Measurements from ENCODE around the gene IFI30.
A peak's percentile ranks its signal among the peaks of the same experiment; 100 is the strongest.
"Not testable (repeated sequence)": the region's sequence is repeated elsewhere in the genome, so short reads cannot be mapped to it uniquely, and the experiment has no call there.

IFI30 gene

DNA sequence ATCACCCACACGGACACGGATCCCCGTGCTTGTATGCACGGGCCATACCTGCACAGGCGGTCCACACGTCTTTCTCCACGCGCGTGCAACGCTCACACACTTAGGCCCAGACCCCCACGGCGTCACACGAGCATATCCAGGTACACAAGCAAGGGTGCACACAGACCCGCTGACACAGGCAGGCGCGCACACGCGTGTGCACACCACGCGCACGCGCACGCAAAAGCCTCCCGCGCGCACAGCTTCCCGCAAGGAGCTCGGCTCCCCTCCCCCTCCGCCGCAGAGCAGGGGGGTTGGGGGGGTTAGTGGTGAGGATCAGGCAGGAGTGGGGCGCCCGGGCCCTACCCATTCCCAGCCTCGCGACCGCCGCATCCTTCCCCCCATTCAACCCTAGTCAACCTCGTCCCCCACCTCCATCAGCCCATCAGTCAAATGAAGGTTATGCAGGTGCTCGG is 29.8 kb downstream of the IFI30 start:
- no peak for DNase-seq (ENCODE audit: low read depth in 2 of 2)

DNA sequence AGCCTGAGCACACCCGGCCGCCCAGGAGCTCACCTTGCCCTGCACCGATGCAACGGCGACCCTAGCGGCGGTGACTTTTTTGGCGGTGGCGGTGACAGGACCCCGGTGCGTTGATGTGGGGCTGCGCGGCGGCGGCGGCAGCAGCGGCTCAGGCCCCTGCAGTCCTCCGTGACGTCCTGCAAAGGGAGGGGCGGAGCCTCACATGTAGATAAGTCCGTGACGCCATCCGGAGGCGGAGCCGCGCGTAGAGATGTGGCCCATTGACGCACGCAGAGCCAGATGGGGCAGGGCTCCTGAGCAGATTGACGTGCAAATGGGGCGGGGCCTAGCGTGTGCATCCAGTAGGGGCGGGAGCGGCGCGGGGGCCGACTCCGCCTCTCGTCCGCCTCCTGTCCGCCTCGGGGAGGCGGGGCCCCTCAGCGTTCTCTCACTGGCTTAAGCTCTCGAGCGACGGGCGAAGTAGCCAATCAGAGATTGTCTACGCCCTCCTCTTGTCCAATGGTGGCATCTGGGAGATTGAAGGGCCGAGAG is 30.3 kb downstream of the IFI30 start, which contains the start of gene RAB3A:
TSS of gene RAB3A (minus strand) at position 180 of the 531 bp plus-strand sequence. CDS start 1,302 bp downstream, outside the sequence.
- peak; percentile 99 to 100 for DNase-seq (ENCODE audit: low read depth in 2 of 2)

DNA sequence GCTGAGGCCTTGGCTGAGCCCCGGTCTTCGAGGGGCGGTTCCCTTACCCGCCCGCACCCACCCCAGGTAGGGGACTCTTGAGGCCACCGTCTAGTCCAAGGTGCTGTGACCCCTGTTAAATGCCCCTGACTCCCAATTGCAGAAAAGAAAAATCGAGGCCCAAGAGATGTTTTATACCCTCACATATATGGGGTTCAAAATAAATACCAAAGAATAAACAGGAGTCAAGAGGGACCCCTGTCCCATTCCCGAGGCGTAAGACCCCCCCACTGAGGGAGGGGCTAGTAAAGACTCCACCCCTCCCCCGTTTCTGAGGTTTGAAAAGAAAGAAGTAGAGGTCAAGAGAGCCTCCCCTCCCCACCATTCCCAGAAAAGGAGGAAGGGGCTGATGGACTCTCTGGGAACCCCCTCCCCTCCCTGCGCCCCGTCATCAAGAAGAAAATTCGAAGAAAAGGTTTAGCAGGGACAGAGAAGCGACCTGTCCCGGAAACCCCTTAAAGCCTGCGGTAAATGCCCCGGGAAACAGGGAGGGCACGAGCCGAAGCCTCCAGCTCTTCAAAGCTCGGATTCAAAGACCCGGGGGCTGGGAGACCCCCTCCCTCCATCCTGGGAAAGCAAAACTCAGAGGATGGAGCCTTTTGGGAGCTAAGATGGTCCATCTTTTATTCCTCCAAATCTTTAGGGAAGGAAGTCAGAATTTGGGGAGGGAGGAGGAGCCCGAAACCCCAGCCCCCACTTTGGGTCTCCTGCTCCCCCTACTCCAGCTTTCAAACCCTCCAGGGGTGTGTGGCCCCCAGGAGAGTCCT is 31.0 kb downstream of the IFI30 start:
- DNase-seq (ENCODE audit: low read depth in 2 of 2): no peak

DNA sequence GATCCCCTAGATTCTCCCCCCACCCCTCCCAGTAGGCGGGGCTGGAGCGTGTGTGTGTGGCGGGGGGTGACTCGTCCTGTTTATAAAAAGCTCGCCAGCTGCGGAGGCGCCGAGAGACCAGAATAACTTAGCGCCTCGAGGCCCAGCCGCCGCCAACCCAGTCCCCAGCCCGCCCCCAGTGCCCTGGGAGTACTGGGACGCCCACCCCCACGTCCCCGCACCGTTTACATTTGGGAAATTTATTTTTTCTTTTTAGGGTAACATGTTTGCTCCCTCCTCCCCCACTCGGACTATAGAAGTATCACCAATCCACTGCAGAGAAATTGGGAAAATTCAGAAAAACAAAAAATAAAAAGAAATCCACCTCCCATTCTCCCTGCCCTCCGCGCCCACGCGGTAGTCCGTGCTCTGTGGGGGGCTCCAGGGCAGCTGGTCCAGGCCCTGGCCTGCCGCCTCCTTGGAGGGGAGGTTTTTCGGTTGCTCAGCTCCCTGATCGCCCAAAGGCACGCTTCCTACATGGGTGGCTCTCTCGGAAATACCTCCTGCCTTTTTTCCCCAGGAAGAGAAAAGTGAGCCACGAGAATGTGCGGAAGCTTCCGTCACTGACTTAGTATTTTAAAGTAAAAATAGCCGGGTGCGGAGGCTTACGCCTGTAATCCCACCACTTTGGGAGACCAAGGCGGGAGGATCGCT is 31.7 kb downstream of the IFI30 start:
- DNase-seq (ENCODE audit: low read depth in 2 of 2): no peak

DNA sequence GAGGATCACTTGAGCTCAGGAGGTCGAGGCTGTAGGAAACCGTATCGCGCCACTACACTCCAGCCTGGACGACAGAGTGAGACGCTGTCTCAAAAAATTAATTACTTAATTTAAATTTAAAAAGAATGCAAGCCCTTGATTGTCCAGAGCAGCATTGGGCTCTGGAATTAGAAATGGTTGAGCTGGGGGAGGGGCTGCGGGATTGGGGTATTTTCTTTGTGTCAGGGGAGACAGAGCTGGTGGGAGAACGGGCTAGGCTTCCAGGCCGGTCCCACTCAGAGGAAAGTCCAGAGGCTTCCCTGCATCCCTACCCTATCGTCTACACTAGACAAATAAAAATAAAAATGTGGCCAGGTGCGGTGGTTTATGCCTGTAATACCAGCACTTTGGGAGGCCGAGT is 32.4 kb downstream of the IFI30 start:
- no peak for DNase-seq (ENCODE audit: low read depth in 2 of 2)

DNA sequence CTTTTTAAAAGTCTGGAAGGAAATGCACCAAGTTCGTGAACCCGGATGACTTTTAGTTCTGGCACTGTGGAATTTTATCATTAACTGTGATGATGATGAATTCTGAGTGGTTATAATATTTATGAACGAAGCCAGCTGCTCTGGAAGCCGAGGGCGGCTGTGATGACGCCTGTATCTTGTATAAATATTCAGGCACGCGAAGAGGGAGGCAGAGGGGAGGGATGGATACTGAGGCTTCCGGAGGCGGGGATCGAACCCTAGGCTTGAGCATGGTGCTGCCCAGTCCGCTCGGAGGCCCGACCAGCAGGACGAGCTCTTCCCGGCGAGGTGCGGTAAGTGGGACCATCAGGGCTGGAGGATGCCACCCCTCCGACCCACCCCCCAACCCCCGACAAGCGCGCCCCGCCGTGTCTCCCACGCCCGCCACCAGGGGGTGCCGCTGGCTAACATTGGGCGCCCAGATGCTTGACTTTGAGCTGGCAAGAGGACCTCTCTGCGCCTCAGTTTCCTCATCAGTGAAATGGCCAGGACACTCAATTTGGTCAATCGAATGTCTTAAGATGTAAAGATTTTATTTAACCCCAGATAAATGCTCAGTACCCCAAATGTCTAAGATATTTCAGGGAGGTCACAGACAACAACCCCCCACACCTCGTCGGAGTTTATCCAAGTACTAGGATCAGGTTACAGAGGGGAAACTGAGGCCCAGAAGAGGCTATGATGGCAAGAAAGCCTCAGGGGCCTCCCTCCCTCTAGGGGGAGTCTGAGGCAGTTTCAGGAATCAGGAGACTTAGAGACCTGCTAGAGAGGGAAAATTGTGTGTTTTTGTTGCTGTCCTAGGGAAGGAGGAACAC is 34.7 kb downstream of the IFI30 start:
- DNase-seq (ENCODE audit: low read depth in 2 of 2): no peak

DNA sequence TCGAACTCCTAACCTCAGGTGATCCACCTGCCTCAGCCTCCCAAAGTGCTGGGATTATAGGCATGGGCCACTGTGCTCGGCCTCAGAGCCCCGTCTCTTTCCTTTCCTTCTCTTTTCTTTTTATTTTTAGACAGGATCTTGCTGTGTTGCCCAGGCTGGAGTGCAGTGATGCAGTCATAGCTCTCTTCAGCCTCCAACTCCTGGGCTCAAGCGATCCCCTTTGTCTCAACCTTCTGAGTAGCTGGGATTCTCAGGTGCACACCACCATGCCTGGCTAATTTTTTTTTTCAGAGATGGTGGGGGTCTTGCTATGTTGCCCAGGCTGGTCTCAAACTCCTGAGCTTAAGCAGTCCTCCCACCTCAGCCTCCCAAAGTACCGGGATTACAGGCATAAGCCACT is 36.3 kb downstream of the IFI30 start:
- DNase-seq (ENCODE audit: low read depth in 2 of 2): not testable (repeated sequence)

DNA sequence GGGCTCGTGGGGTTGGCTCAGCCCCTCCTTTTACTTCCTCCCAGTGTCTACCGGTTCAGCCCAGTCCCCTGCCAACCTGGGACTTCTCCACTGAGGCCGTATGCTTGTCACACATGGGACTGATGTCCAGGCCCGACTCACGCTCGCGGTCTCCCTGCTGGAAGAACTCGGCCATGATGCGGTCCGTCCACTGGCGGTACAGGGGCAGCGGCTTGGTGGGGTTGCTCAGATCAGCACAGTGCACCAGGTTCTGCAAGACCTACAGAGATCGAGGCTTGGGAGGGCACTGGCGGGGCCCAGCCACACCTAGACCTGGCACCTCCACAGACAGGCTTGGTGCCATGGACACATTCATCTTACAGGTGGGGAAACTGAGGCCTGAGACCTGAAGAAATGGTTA is 38.1 kb downstream of the IFI30 start:
- DNase-seq (ENCODE audit: low read depth in 2 of 2): no peak

DNA sequence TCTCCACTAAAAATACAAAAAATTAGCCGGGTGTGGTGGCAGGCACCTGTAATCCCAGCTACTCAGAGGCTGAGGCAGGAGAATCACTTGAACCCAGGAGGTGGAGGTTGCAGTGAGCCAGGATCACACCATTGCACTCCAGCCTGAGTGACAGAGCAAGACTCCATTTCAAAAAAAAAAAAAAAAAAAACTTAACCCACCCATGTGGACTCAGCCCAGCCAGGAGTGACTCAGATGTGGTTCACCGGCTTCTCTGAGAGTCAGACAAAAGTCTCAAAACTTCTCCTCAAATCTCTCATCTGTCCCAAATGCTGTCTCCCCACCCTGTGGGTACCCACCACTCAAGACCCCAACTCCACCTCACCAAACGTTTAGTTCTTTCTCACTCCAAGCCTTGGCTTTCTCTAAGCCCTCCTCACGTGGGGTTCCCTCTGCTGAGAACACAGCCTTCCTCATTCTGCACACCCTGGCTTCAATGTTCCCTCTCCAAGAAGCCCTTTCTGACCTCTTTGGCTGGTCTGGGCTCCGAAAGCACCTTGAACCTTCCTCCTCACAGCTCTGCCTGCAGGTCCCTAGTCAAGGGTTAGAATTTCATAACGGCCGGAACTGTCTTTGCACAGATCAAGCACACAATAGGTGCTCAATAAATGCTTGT is 41.3 kb downstream of the IFI30 start:
- DNase-seq (ENCODE audit: low read depth in 2 of 2): no peak

DNA sequence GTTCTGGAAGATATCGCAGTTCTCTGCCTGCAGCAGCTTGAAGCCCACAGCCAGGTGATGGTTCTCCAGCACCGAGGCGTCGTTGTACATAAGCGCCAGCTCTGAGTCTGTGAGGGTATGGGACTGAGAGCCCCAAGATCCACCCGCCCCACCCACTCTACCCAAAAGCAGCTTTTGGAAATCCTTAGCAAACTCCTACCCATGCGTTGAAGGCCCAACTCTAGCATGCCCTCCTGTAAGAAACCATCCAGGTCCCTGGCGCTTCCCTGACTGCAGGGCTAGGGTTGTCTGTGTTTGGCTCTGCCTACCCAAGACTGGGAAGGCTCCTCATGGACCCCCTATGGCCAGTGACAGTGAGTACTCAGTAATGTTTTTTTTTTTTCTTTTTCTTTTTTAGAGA is 43.2 kb downstream of the IFI30 start:
- DNase-seq (ENCODE audit: low read depth in 2 of 2): no peak

DNA sequence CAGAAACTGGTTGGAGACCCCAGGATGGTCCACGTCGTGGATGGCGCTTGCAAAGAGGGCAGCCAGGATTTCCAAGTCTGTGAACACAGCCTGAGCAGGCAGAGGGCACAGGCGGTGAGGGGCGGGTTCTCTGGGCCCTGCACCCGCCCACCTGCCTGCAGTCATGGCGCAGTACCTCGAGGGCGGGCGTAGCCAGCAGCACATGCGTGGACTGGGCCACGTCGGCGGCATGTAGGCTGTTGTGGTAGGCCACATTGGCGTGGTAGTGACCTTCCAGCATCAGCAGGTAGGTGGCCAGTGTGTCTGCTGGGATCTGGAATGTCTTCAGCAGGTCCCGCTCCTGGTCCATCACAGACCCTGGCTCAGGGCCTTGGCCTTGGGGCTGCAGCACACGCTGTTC is 44.5 kb downstream of the IFI30 start:
- no peak for DNase-seq (ENCODE audit: low read depth in 2 of 2)

DNA sequence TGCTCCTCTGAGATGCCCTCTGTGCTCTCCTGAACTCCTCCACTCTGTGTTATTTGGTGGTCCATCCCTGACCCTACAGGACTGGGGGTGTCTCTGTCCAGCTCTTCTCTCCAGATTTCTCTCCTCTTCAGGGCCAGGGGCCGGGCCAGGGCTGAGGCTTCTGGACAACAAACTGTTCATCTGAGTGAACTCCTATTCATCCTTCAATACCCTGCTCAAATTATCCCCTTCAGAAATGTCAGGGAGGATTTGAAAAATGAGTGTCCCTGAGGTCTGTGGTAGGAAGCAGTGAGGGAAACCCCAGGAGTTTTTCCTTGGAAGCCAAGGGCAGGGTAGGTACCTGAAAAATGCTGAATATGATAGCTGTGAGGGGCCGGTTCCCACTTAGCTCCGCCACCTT is 45.0 kb downstream of the IFI30 start:
- no peak for DNase-seq (ENCODE audit: low read depth in 2 of 2)

DNA sequence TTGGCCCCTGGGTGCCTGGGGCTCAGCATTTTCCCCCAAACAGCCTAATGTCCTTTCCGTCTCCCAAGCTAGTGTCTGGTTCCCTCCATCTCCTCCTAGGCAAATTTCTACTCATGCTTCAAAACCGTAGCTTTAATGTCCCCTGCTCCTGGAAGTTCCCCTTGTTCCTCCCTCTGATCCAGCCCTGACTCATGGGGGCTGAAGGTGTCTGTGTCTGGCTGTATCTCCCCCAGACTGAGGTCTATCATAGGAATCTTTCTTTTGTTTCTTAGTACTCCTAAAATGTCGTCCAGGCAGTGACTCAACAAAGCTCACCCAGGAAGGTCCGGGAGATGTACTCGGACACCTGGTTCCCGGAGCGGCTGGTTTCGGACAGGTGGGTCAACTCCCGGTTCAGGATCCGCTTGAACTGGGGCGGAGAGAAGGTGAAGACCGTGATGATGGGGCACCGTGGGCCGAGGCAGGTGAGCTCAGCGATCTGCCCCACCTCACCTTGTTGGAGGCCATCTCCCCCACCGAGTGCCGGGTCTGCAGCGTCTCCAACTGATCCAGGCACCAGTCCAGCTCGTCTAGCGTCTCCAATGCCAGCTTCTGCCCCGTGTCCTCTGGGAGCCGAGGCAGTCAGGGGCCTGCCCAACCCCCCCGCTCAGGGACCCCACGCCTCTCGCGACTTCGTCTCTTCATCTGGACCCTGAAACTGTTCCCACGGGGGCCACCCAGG is 46.5 kb downstream of the IFI30 start:
- DNase-seq (ENCODE audit: low read depth in 2 of 2): no peak

DNA sequence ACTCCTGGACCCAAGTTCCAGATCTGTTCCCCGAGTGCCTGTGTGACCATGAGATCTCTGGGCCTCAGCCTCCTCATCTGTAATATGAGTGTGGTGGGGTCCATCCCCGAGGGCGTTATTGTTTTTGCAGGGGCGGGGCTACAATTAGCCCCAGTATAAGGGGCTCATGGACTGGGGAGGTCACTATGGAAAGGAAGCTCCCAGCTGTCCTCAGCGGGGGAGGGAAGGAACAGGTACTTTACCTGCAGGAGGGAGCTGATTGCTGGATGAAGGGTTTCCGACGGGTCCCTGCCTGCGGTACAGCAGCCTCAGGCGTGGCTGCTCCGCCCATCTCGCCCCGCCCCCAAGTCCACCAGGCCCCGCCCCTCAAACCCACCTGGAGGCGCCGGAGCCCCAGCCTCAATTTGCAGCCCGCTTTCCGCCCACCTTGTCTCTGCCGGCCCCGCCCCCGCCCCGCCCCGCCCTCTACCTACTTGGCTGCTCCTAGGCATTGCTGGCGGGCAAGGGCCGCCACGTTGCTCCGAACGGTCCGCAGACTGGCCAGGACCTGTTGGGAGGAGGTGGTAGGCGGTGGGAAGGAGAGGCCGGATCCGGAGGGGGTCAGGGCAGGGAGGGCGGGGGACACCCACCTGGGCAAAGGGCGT is 47.1 kb downstream of the IFI30 start:
- no peak for DNase-seq (ENCODE audit: low read depth in 2 of 2)

DNA sequence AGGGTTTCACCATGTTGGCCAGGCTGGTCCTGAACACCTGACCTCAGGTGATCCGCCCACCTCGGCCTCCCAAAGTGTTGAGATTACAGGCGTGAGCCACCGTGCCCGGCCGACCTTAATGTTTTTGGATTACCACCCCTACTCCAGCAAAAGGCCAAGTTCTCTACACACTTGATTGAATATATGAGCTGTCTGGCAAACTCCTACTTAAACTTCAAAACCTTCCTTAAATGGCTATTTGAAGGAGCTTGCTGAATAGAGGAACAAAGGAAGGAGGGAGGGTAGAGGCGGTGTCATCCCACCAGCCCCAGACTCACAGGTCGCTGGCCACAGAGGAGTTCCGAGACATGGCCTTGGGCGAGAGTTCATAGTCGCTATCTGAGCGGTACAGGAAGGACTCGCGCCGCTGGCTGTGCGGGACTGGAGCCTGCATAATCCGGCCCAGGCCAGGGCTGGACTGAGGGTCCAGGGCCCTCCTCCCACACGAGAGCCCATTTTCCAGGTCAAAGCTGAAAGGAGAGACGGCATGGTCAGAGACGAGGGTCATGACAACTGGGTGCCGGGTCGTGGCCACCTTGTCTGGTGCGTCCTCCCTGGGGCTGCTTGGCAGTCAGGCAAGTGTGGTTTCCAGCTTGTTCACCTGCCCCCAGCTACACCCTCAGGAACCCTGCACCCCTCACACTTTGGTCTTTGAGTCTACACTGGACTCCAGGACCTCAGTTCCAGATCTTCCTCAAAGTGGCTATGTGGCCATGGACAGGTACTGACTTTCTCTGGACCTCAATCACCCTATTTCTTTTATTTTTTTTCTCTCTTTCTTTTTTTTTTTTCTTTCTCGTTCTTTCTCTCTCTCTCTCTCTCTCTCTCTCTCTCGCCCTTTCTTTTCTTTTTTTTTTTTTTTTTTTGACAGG is 48.5 kb downstream of the IFI30 start:
- DNase-seq (ENCODE audit: low read depth in 2 of 2): no peak

DNA sequence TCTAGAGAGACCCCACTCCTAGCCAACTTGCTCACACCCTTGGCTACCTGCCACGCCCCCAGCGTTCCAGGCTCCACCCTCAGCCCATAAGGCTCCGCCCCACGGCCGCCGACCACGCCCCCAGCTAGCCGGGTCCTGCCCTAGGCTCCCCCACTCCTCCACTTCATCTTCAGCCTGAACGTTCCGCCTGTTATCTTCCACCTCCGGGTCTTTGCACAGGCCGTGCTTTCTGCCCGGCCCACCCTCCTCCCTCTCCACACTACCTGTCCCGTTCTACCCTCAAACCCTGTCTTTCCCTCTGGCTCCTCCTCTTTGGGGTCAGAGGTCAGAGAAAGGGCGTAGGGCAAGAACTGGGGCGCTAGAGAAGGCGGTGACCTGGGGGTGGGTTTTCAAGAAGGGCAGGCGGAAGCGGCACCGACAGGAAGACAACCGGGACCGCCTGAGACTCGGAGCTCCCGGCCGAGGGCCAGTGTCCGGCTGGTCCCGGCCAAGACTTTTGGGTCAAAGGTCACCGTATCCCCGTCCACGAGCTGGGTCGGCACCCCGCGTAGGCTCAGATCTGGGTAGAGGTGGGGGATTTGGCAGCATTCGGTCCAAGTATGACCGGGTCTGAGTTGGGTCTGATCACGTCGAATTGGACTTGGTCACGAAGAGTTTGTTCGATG is 50.4 kb downstream of the IFI30 start:
- DNase-seq (ENCODE audit: low read depth in 2 of 2): no peak

DNA sequence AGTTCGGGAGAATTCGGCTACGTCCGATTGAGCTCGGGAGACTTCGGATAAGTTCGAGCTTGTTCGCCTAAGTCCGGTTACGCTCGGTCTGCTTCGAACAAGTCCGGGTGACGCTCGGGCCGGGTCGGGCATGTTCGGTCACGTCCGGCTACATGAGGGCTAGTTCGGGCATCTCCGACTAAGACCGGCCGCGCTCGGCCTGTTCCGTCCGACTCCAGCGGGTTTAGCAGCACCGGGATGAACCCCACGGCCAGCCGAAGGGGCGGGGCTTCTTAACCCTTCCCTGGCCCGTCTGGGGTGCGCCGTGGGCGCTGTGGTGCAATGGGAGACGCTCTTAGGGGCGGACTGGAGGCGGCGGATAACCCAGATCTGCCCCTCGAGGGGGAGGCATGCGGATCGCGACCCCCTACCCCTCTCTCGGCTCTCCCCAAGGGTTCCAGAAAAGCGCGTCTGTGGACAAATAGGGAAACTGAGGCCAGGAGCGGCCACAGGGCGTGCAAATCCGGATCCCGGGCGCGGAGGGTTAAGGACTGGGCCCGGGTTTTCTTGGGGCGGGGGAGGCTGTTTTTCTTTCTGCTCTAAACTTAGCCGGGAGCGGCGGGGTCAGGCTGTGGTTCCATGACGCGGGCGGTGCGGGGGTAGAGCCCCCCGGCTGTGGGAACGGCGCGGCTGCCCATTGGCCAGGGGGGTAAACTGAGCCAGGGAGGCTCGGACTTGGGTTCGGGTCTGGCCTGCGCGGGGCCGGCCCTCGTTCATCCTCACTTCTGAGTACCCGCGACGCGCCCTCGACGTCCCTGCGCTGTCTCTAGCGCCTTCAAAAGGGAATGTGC is 51.1 kb downstream of the IFI30 start:
- DNase-seq (ENCODE audit: low read depth in 2 of 2): peak; percentile 91

DNA sequence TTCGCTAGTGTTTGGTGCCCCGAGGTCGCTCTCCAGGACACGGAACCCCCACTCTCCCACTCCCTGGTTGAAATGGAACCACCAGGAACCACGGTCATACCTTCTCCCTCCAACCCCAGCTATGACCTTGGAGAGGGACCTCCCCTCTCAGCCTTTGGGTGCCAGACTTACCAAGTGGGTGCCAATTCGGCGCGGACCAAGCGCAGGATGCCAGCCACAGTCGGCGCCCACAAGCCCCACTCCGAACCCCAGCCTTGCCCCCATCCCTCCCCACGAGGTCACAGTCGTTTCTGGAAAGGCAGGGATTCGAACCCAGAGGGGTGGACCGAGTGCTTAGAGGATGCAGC is 51.7 kb downstream of the IFI30 start:
- no peak for DNase-seq (ENCODE audit: low read depth in 2 of 2)

Measured in stimulated activated CD8-positive, alpha-beta memory T cell treated with anti-CD3 and anti-CD28 coated beads, Interleukin-15, amount 100 ng/mL, for 48 hours (primary cell).